ACHN (cell line): ENCODE measurements around the gene RDH5.

Experiments
- DNase-seq: peaks from one replicate; pipeline ENCODE4 v3.0.0-alpha.2; 2015
- in situ Hi-C: cut with HindIII; loops from 2 replicates; pipeline ENCODE4 v1.10.0; 2017; ENCODE audit warnings: low sequenced_read_pairs, low pct_ligation_motif_present, low pct_unique_long_range_greater_than_20kb

The RDH5 gene

DNA sequence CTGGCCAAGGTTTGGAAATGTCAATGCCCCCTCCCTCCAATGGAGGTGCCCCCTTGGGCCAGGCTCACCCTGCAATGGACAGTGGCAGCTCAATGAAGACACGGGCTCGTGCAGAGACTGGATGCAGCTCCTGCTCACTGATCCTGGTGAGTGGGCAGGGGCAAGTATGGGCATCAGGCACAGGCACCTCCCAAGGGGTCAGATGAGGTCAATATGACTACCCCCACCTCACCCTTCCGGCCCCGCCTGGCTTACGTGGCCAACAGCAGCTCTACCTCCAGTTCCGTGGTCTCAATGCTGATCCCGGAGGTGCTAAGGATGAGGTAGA lies 26.0 kb upstream of the RDH5 start:
- in situ Hi-C loops = no loop called here

DNA sequence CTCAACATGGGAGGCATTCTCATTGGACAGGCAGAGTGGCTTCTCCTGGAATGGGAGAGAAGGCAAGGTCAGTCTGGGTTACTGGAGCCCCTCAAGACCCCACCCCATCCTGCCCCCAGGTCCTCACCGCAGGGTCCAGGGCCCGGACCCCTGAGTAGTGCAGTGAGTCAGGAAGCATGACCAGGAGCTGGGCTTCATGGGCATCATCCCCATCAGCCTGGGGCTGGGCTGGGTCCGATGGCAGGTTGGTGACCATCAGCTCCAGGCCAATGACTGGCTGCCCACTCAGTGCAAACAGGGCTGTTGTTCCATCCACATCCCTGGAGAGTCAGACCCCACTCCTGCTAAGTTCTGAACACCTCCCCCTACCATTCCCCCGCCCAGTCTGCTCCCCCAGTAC lies 25.5 kb upstream of the RDH5 start:
- in situ Hi-C loops = no loop called here
- no peak for DNase-seq

More for the DNA sequence above, 26.0 kb upstream of the RDH5 start:
- DNase-seq = no peak

GRCh38 chr12:55695349-55695748 lies 24.8 kb upstream of the RDH5 start:
- DNase-seq = no peak
- in situ Hi-C loops = no loop called here

- in situ Hi-C loops = no loop called here
- DNase-seq = no peak
These were observed 24.1 kb upstream of the RDH5 start for GRCh38 chr12:55696141-55696540.

DNA sequence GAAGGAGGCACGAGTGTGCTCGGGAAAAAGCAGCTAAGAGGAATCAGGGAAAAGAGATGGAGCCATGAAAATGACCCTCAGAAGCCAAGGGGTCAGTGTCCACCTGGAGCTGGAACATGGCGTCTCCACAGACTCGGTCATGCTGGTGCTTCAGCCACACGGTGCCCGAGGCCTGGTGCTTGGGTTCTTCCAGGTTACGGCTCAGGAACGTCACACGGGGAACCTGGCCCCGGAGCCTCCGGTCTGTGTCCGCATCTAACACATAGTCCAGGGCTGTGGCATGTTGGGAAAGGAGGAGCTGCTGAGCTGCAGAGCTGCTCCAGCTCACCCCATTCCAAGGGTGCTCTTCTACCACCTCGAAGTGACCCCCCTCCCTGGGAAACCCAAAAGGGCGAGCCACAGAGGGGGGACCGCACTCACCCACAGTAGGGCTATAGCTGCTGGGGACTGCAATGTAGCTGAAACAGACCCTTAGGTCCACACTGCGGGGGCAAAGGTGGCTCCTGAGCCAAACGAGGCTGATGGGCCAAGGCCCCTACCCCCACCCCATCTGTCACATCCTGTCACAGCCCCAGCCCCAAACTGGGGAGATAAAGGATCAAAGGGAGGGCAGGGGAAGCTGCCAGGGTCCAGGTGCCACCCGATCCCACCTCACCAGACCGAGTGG lies 23.3 kb upstream of the RDH5 start:
- DNase-seq = no peak
- in situ Hi-C loops = no loop called here

DNA sequence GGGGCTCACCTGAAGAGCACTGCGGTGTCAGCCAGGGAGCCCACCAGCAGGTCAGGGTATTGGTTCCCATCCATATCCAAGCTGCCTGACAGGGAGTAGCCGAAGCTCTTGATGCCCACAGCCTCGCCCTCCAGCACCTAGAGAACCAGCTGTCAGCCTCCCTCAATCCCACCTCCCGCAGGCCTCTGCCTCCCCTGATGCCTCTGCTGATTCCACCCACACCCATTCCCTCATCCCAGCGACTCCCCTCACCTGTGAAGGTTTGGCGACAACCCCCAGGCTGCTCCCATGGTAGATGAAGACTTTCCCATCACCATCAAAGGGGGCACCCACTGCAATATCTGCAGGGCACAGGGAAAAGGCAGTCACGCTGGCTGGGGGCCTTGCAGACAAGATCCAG lies 22.5 kb upstream of the RDH5 start:
- no peak for DNase-seq
- in situ Hi-C loops = no loop called here

- in situ Hi-C loops = no loop called here
- no peak for DNase-seq
These were observed 21.8 kb upstream of the RDH5 start for GRCh38 chr12:55698241-55698955.

DNA sequence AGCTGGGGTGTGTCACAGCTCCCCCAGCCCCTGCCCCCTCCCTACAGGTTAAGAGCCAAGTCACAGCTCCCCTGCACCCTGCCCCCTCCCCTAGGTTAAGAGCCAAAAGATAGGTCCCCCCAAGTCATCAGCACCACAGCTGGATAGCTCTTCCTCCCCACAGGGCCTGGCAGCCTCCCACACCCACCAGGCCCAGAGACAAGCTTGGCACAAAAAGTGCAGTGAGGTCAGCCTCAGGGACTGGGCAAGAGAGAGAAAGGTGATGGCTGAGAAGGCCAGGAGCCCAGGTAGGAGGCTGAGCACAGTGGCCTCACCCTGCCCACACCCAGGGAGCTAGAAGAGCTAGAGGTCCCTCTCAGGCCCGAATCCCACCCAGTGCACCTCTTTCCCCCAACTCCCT lies 21.2 kb upstream of the RDH5 start:
- DNase-seq = no peak
- in situ Hi-C loops = no loop called here

- in situ Hi-C loops = no loop called here
- no peak for DNase-seq
These were observed 20.6 kb upstream of the RDH5 start for GRCh38 chr12:55699471-55700055.

DNA sequence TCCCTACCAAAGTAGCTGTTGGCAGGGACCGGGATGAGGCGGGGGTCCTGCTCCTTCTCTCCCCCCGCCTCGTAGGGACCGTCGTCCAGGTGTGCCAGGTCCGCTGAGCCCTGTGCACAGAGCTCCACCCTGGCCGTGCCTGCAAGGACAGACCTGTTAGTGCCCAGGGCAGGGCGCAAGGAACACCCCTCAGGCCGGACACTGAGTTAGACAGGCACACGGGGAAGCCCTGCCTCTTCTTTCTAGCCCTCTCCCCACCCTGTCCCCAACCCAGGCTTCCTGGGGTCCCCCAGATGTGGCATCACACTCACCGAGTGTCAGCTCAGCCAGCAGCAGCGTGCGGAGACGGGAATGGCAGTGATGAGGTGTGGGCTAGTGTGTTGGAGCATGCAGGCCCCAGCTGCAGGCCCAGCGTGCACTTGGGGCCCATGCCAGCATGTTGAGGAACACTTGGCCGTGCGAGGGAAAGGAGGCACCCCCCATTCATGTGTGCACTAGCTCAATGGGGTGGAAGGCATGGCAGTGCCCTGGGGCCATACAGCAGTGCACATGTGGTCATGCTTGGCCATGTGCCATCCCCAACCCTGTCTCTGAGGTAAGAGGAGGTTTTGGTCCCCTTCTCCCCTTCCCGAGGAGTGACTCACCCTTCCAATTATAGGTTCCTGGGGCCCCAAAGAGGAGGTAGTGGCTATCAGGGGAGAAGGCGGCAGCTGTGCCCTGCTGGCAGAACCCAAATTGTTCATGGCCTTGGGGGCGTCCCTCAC lies 19.8 kb upstream of the RDH5 start:
- DNase-seq = no peak
- in situ Hi-C loops = no loop called here

GRCh38 chr12:55702861-55703260 lies 17.3 kb upstream of the RDH5 start:
- in situ Hi-C loops = no loop called here
- no peak for DNase-seq

GRCh38 chr12:55703288-55703687 lies 16.9 kb upstream of the RDH5 start:
- DNase-seq = no peak
- in situ Hi-C loops = no loop called here

DNA sequence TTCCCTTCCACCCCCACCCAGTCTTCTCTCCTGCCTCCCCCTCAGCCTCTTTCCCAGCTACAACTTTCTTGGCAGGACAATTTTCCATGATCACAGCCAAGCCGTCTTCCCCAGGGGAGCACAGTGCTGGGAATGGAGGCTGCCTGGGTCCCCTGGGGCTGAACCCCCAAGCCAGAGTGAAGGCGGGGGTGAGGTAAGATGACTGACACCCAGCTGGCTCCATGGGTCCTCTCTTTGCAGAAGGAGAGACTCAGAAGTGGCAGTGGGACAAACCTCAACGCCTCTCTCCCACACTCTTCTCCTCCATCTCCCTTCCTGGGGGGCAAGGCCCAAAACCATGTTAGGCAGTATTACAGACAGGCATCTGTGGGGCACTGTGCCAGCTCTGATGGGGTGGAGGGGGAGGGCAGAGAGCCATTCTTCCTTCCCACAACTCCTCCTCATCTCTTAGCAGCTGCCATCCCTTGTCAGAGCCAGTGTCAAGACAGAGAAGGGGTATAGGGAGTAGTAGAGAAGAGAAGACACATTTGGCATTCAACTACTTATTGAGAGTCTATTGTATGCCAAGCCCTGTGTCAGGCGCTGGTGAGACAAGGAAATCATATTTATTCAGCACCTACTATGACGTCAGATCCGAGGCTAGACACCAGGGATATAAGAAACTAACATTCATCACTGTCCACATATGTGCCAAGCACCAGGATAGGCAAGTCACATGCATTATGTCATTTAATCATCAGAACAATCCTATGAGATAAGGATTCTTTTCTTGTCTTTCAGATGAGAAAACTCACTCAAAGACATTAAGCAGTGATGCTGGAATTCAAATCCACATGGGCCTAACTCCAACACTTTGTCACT lies 16.1 kb upstream of the RDH5 start:
- in situ Hi-C loops = no loop called here
- no peak for DNase-seq

DNA sequence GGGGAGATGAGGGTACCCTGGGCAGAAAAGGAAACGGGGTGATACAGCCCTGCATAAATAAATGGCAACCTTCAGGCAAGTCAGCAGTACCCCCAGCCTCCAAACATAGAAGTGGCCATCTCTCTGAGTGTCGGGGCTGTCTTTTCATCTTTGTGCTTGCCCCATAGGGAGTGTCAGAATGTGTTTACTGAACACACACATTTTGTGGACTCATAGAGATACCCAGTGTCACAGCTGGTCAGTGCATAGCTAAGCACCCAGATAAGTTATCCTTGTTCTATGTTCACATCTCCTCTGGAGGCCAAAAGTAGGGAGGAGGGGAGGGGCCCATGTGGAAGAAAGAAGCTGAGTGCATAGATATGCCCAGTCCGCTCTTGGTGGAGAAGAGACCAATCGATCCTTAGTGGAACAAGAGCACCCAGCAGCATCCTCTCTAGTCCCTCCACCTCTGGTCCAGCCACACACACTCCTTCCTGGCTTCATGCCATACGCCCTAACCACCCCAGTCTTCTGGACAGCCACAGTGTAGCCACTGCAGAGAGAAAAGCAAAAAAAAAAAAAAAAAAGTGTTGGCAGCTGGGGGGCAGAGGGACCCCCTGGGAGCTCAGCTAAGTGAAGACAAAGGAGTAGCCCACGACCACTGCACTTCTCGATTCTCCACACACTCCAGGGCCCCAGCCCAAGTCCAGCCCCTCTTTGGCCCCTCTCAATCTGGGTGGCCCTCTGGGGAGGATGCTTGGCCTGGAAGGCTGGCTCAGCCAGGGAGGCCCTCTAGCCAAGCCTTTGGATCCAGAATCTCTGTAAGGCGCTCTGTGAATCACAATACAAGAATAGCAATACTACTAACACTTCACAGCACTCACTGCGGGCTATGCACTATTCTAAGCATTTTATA lies 15.1 kb upstream of the RDH5 start:
- DNase-seq = no peak
- in situ Hi-C loops = no loop called here

GRCh38 chr12:55705782-55706402 lies 14.3 kb upstream of the RDH5 start:
- DNase-seq = peak; percentile 46
- in situ Hi-C loops = no loop called here

DNA sequence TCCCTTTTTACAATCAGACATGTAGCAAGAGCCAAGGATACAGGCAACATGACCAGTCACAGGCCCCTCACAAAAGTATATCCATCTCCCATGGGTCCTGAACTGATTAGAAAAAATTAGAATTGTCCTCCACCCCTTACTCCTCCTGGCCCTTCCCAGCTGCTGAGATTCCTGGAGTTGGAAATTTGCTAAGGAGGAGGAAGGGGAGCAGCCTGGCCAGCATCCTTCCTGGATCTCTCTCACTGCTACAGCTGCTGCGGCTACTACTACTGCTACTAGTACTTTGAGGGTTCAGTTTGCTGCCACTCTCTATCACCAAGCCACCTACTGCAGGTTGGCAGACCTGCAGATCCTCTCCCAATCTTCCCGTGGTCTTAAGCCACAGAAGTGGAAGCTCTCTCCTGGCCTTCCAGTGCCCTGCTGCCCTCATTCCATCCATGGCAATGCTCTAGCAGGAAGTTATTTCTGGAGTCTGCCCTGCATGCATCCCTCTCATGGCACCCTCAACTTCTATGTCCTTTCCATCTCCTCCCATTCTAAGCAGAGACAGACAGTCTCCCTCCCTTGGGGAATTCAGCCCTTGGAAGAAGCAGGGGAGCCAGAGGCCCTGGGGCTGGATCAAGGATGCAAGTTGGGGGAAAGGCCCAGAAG lies 13.5 kb upstream of the RDH5 start:
- DNase-seq = no peak
- in situ Hi-C loops = no loop called here

- in situ Hi-C loops = no loop called here
- peak; percentile 35 for DNase-seq
These were observed 12.9 kb upstream of the RDH5 start for GRCh38 chr12:55707219-55707671.
